Inferior parietal cortex (tissue), 1 donor: Measurements from ENCODE around the gene PROCA1.
"Not testable (repeated sequence)": the region's sequence is repeated elsewhere in the genome, so short reads cannot be mapped to it uniquely, and the experiment has no call there.

Experiments
- DNase-seq: peaks from one replicate; pipeline ENCODE4 v3.0.0-alpha.2; 2016; ENCODE audit errors: extremely low spot score

The PROCA1 gene

GRCh38 chr17:28669918-28670317, 41.8 kb downstream of the PROCA1 start:
- no peak for DNase-seq

GRCh38 chr17:28667870-28668269, 43.8 kb downstream of the PROCA1 start:
- DNase-seq = no peak

DNA sequence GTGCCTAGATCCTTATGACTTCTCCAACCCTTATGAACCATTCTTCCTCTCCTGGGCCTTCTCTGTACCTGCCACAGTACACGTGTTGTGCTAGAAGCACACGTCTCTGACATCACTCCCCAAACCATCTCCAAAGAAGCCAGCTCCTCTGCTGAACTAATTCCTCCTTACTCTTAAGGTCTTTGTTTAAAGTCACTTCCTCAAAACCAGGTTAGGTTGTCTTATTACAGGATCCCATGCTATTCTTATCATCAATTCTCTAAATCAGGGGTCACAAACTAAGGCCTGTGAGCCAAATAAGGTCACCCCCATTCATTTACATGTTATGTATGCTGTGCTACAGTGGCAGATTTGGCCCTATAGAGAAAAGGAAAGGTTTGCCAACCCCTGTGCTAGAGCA, 45.7 kb downstream of the PROCA1 start:
- DNase-seq = no peak

GRCh38 chr17:28663723-28664122, 48.0 kb downstream of the PROCA1 start:
- DNase-seq = no peak

DNA sequence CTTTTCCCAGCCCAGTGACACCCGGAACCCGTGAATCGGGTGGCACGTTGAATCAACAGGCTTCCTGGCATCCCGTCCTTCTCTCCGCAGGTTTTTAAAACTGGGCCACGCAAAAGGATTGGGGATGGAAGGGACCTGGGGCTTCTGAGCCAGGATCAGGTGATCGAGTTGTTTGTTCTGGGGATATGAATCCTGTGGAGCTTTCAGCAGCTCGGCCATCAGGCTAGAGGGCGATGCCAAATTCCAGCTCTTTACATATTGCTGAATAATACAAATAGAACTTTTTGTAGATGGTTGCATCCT, 49.2 kb downstream of the PROCA1 start:
- no peak for DNase-seq

DNA sequence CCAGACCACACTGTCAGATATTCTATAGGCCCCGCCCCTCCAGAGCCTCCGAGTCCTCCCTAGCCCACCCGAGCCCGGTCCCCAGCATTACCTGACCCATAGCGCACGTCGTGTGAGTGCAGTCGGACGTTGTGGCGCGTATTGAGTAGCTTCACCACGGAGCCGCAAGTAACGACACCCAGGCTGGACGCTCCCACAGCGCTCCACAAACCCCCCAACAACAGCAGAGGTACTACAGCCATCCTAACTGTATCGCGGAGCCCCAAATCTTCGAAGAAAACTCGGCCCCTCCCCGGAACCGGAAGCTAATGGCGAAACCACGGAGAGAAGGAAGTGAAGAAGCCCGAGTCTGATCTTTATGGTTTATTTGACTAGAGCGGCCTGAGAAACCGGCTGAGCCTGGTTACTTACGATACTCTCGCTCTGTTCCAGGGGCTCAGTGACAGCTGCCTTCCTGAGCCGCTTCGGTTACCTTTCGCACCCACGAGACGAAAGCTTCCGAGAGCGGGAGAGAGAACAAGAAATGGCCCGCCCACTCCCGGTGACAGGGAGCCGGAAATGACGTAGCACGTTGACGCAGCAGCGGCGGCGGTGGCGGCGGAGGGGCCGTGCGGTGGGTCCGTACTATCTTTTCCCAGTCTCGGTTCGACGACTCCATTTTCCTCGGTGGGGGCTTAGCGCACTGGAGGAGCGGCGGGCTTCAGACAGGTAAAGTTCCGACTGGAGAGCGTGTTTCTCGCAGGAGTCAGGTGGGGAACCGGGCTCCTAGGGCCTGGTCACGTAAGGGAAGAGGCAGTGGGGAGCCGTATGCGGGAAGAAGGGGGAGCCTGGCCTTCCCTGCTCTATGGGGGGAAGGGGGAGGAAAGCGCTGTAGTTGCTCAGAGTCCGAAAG, 49.8 kb downstream of the PROCA1 start, which contains the start of the genes SDF2 and SUPT6H:
SDF2 (minus strand) TSS at position 272 of the 892 bp plus-strand sequence; CDS start at position 242, 30 bp downstream.
SUPT6H (plus strand) TSS at position 571 of the 892 bp plus-strand sequence. CDS start 11,197 bp downstream, outside the sequence.
- peak; percentile 96 for DNase-seq

DNA sequence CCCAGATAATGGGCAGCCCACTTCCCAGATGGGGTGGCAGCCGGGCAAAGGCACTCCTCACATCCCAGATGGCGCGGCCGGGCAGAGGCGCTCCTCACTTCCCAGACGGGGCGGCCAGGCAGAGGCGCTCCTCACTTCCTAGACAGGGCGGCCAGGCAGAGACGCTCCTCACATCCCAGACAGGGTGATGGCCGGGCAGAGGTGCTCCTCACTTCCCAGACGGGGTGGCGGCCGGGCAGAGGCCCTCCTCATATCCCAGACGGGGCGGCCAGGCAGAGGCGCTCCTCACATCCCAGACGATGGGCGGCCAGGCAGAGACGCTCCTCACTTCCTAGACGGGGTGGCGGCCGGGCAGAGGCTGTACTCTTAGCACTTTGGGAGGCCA, 52.2 kb downstream of the PROCA1 start:
- not testable (repeated sequence) for DNase-seq

DNA sequence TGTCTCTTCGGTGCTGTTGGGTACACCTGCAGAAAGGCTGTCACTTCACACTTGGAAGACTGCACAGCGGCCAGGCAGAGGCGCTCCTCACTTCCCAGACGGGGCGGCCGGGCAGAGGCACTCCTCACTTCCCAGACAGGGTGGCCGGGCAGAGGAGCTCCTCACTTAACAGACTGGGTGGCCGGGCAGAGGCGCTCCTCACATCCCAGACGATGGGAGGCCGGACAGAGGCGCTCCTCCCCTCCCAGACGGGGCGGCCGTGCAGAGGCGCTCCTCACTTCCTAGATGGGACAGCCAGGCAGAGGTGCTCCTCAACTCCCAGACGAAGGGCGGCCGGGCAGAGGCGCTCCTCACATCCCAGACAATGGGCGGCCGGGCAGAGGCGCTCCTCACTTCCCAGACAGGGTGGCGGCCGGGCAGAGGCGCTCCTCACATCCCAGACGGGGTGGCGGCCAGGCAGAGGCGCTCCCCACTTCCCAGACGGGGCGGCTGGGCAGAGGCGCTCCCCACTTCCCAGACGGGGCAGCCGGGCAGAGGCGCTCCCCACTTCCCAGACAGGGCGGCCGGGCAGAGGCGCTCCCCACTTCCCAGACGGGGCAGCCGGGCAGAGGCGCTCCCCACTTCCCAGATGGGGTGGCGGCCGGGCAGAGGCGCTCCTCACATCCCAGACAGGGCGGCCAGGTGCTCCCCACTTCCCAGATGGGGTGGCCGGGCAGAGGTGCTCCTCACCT, 52.8 kb downstream of the PROCA1 start:
- DNase-seq = not testable (repeated sequence)

DNA sequence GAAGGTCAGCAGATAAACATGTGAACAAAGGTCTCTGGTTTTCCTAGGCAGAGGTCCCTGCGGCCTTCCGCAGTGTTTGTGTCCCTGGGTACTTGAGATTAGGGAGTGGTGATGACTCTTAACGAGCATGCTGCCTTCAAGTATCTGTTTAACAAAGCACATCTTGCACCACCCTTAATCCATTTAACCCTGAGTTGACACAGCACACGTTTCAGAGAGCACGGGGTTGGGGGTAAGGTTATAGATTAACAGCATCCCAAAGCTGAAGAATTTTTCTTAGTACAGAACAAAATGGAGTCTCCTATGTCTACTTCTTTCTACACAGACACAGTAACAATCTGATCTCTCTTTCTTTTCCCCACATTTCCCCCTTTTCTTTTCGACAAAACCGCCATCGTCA, 53.3 kb downstream of the PROCA1 start:
- not testable (repeated sequence) for DNase-seq

- no peak for DNase-seq
Observed at GRCh38 chr17:28657756-28658155, 53.9 kb downstream of the PROCA1 start.

- no peak for DNase-seq
Observed at GRCh38 chr17:28655160-28655559, 56.5 kb downstream of the PROCA1 start.
